T-helper 2 cell treated with Interferon-gamma antibody and Interleukin-4, amounts not matched to agents 100 ng/mL and 5 ng/mL, for 36 hours (primary cell): ENCODE measurements around the gene NBL1. TPM values are rescaled to one million over a fixed set of nuclear protein-coding genes. Genes with fewer than 3 reads are reported as not detected.

Source experiments
- intact Hi-C: fragments of 100-400 bp; cut with micrococcal nuclease; formaldehyde crosslinking; loops from one replicate; pipeline ENCODE4 v1.15.1; 2023
- total RNA-seq: library from RNA; stranded (reverse); gene quantifications from 2 replicates; pipeline ENCODE4 v1.2.3, GENCODE V29; 2022

The NBL1 gene
- total RNA-seq, 1 donor from 2014 or later, result 25.8 TPM

- intact Hi-C loops, result no loop called here
Observed at GRCh38 chr1:19694298-19694697, 50.2 kb downstream of the NBL1 start.

- intact Hi-C loops, result no loop called here
Observed at GRCh38 chr1:19695772-19696171, 51.7 kb downstream of the NBL1 start.

GRCh38 chr1:19696820-19697219 is 52.7 kb downstream of the NBL1 start:
- intact Hi-C loops, result no loop called here

DNA sequence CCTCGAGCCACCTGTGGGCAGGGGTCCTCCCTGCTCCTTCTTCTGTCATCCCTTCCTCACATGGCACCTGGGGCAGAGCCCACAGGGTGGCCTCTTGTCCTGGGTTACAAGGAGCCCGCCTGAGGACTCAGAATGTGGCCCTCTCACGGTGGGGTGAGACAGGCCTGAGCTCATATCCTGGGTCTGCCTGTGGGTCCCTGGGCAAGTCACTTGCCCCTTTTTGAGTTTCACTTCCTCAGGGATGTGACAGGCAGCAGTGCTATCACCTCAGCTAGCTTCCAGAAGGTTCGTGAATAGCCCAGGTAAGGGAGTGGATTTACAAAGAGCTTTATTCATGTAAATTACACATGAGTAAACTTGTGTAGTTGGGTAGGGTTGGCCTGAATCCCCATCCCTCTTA is 54.1 kb downstream of the NBL1 start:
- intact Hi-C loops, result no loop called here

DNA sequence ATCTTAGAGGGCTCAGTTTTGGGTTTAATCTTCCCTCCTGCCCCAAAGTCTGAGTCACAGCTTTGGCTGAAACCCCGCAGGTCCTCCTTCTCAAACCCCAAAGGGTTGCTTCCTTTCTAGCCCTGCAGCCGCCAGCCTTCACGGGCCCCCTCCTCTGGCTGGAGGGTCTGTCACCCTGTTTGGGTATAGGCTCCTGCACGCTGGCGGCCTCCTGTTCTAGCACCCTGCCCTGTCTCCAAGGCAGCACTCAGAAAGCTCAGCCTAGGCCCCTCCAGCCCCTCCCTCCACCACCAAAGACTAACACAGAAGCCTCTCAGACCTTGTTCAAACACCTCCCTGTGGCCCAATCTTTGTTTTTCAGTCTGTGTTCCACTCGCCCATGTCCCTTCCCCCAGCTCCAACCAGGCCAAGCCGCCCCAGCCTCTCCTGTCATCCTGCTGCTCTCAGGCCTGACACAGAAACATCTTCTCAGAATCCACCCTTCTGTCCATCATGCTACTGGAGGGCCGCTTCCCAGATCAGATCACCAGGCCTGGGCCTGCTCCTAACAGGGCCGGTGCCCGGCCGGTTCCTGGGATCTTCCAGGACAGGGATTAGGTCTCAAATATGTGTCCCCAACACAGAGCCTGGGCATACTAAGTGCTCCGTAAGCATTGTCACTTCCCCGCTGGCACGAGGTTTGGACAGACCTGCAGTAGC is 56.1 kb downstream of the NBL1 start:
- intact Hi-C loops, result no loop called here

- intact Hi-C loops, result no loop called here
Observed at GRCh38 chr1:19703280-19703679, 59.2 kb downstream of the NBL1 start.

- intact Hi-C loops, result loop anchor here (2.0 kb wide), 1 partner anchor 44 kb away; no protein-coding TSS in a partner anchor
Observed at GRCh38 chr1:19704247-19705113, 60.4 kb downstream of the NBL1 start.

- intact Hi-C loops, result loop anchor here (2.0 kb wide), 1 partner anchor 45 kb away; no protein-coding TSS in a partner anchor
Observed at GRCh38 chr1:19705464-19705863, 61.4 kb downstream of the NBL1 start.

DNA sequence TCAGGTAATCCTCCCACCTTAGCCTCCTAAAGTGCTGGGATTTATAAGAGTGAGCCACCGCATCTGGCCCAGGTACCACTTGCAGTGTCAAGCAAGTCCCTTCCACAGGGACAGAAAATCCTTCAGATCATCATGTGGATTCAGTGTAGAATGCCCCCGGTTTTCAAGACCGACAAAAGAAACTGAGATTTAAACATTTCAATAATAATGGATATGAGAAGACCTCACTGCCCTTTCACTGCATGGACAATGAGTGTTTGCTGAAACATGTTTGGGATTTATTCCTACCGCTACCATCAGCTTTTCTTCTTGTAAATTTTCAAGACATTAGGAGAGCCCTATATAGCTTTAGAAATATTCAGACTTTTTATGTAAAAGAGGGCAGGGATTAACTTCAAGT is 62.0 kb downstream of the NBL1 start:
- intact Hi-C loops, result no loop called here

Other genes with a start within 250 kb of the NBL1 start
- 520 and 529 TPM in 2 replicates for gene CAPZB, start 158.8 kb upstream of the NBL1 start, total RNA-seq
- gene HTR6, start 20.6 kb downstream of the NBL1 start, total RNA-seq, result not detected in 2 replicates
- 13.6 and 14.7 TPM in 2 replicates for gene TMCO4, start 155.6 kb downstream of the NBL1 start, total RNA-seq
- gene RNF186, start 171.0 kb downstream of the NBL1 start, total RNA-seq, result not detected in 2 replicates
- gene OTUD3, start 238.1 kb downstream of the NBL1 start, total RNA-seq, result 12.5 and 14.2 TPM in 2 replicates